ENCODE measurements around the gene SLC26A1. TPM values are rescaled to one million over a fixed set of nuclear protein-coding genes. Genes with fewer than 3 reads are reported as not detected.

SLC26A1 gene
- total RNA-seq, 1 experiment from 2014 or later: 0.22 TPM

GRCh38 chr4:1036976-1037810 lies 44.0 kb upstream of the SLC26A1 start:
- Histone ChIP-seq H3K9ac (ENCODE audit: low read length) (no peak overlapping the region), H3K9me2 (ENCODE audit: insufficient read depth) (no peaks in the 10 kb centered on the region), H3K4me1 (ENCODE audit: control insufficient read depth in 1 of 2, insufficient read depth in 2 of 2, low read length in 2 of 2) (peaks cover 35 to 43% of the 10 kb centered on the region in 2 experiments), H3K4me3 (replicated peaks in 1 of 2; ENCODE audit: low read depth in 1 of 2, low read length in 2 of 2) (no peak overlapping the region), H3K9me3 (ENCODE audit: control insufficient read depth in 1 of 2, insufficient read depth in 1 of 2, low read depth in 1 of 2, low read length in 2 of 2) (no peaks in the 10 kb centered on the region), H3K36me3 (ENCODE audit: control insufficient read depth in 1 of 2, insufficient read depth in 2 of 2, low read length in 2 of 2) (no peaks in the 10 kb centered on the region), H3K27ac (ENCODE audit: low read depth, low read length) (no peak overlapping the region), H2AFZ (ENCODE audit: low read depth, low read length, poor library complexity, severe bottlenecking) (no peak overlapping the region), H3K79me2 (ENCODE audit: insufficient read depth, low read length) (no peaks in the 10 kb centered on the region), H4K20me1 (ENCODE audit: insufficient read depth) (no peaks in the 10 kb centered on the region), H3K4me2 (ENCODE audit: low read length) (no peak overlapping the region), H3K27me3 (ENCODE audit: insufficient read depth, low read length) (no peaks in the 10 kb centered on the region)
- ChIA-PET CTCF (no interaction called here), POLR2A (no interaction called here), RAD21 (ENCODE audit: low non-redundant PET in 1 of 2, low total read pairs in 2 of 2, uncharacterized antibody in 2 of 2, unreplicated experiment in 2 of 2) (no interaction called here)
- ATAC-seq (no peak), DNase-seq (ENCODE audit: low read depth, low spot score) (no peak)
- BruUV-seq (replicated peaks): no TSS peak
- TF ChIP-seq EZH2phosphoT487 (IDR thresholded peaks at IDR 0.05; ENCODE audit: borderline replicate concordance) (no peak), MAX (IDR thresholded peaks at IDR 0.05) (no peak), EGR1 (IDR thresholded peaks at IDR 0.05; ENCODE audit: low read depth) (no peak), POLR2A (IDR thresholded peaks at IDR 0.05; ENCODE audit: borderline replicate concordance, extremely low read depth, insufficient read depth, insufficient read length) (no peak), REST (IDR thresholded peaks at IDR 0.05; ENCODE audit: low read depth) (no peak), FOSL1 (IDR thresholded peaks at IDR 0.05; ENCODE audit: low read depth) (no peak), CBX3 (IDR thresholded peaks at IDR 0.05; ENCODE audit: low read depth) (no peak), TCF7L2 (IDR thresholded peaks at IDR 0.05; ENCODE audit: borderline replicate concordance, extremely low read depth, insufficient read depth, insufficient read length) (no peak), CEBPB (IDR thresholded peaks at IDR 0.05; ENCODE audit: low read depth) (no peak)
- intact Hi-C loops (cut with micrococcal nuclease): no loop called here
